ENCODE results near the gene CFC1B.
"Not testable (repeated sequence)": the region's sequence is repeated elsewhere in the genome, so short reads cannot be mapped to it uniquely, and the experiment has no call there.

Gene CFC1B

GRCh38 chr2:130556441-130556840 is 35.4 kb downstream of the CFC1B start:
- DNase-seq (ENCODE audit: low read depth in 1 of 2, low spot score in 1 of 2), result not testable (repeated sequence)

DNA sequence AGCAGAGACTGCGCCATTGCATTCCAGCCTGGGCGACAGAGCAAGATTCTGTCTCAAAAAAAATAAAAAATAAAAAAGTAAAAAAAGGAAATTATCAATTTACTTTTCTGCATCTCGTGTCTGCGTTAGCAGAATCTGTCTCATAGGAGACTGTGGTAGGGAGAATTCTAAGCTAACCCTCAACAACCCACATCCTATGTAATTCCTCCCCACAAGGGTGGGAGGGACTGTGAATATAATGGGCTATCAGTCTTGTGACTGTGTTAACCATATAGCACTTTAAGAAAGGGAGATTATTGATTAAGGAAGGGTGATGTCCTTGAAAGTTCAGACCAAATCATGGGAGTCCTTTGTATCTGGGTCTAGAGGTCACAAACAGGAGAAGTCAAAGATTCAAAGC is 45.1 kb downstream of the CFC1B start:
- DNase-seq (ENCODE audit: low read depth in 1 of 2, low spot score in 1 of 2), result not testable (repeated sequence)

GRCh38 chr2:130571929-130572328 is 50.9 kb downstream of the CFC1B start:
- DNase-seq (ENCODE audit: low read depth in 1 of 2, low spot score in 1 of 2), result not testable (repeated sequence)

GRCh38 chr2:130574230-130574629 is 53.2 kb downstream of the CFC1B start:
- not testable (repeated sequence) for DNase-seq (ENCODE audit: low read depth in 1 of 2, low spot score in 1 of 2)

GRCh38 chr2:130576209-130576784 is 55.3 kb downstream of the CFC1B start:
- not testable (repeated sequence) for DNase-seq (ENCODE audit: low read depth in 1 of 2, low spot score in 1 of 2)

GRCh38 chr2:130577559-130577958 is 56.5 kb downstream of the CFC1B start:
- DNase-seq (ENCODE audit: low read depth in 1 of 2, low spot score in 1 of 2), result not testable (repeated sequence)
